Ovary (tissue), 3 donors: Measurements from ENCODE around the gene SAMD8.

Experiments used
- CTCF ChIP-seq, 3 donors: fragments of 450-650 bp in 2 of 3; fragments of 200-600 bp in 1 of 3; IDR thresholded peaks; one replicate each; pipeline versions ENCODE4 v1.5.1 to v1.8.0; 2016 to 2022; ENCODE audit warnings: antibody characterized with exemption in 3 of 3, mild to moderate bottlenecking in 1 of 3
- EP300 ChIP-seq: sonication (generic); formaldehyde crosslinking; IDR thresholded peaks from one replicate; pipeline ENCODE4 v1.6.1; 2017; ENCODE audit warnings: antibody characterized with exemption
- donor health status: DM: no; HTN: no; CAD: no.

DNA sequence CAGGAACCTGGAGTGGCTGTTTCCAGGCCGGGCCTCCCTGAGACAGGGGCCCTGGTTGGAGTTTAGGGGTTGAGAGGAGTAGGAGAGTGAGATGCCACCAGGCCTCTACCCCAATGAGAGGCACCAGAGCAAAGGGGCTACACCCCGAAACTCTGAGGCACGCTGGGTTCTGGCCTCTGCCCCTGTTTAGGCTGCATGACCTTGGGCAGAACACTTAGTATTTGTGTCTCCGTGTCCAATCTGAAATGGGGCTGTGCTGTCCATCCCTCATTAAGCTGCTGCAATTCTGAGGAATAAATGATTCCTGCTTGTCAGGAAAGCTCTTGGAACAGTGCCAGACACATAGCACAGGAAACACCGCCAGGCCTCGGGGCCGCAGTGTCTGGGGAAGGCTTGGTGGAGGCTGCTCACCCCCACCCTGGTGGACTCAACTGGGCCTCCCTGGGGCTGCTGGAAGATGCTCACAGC, 40.5 kb upstream of the SAMD8 start:
- TF ChIP-seq CTCF (IDR thresholded peaks at IDR 0.05) (no peak), EP300 (no peak)
